IPS-18a (cell line): Measurements from ENCODE around the gene LRP4.

ENCODE experiments used
- H3K27ac ChIP-seq: one replicate; pipeline ENCODE4 v1.5.1; 2013; ENCODE audit warnings: low read length
- H3K27me3 ChIP-seq: one replicate; pipeline ENCODE4 v1.6.1; 2013; ENCODE audit warnings: mild to moderate bottlenecking, low read length; ENCODE audit not compliant: control insufficient read depth, insufficient read depth
- H3K36me3 ChIP-seq: one replicate; pipeline ENCODE4 v1.6.1; 2013; ENCODE audit warnings: low read depth, low read length; ENCODE audit not compliant: control insufficient read depth
- H3K4me1 ChIP-seq: one replicate; pipeline ENCODE4 v1.6.1; 2013; ENCODE audit warnings: low read depth, low read length; ENCODE audit not compliant: control insufficient read depth
- H3K4me3 ChIP-seq: one replicate; pipeline ENCODE4 v1.5.1; 2013; ENCODE audit warnings: low read length
- H3K9ac ChIP-seq: one replicate; pipeline ENCODE4 v1.6.1; 2013; ENCODE audit warnings: mild to moderate bottlenecking, low read length, moderate library complexity
- H3K9me3 ChIP-seq: one replicate; pipeline ENCODE4 v1.6.1; 2013; ENCODE audit warnings: low read depth, low read length; ENCODE audit not compliant: control insufficient read depth

The LRP4 gene

DNA sequence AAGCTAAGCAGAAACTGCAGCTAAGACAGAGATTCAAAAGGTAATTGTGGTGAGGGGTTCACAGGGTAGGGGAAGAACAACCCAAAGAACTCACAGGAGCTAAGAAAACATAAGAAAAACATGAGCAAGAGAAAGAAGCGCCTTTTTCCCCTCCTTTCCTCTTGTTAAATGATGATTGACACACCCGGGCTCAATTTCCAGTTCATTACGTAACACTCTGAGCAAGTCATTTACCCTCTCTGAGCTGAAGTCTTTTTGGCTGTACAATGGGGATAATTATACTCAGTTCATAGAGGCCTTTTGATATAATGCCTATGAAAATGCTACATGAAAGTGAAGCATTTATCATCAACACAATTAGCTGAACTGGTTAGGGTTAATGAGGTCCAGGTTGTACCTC is 17.2 kb downstream of the LRP4 start:
- Histone ChIP-seq H3K27ac (no peak overlapping the region), H3K9ac (no peak overlapping the region)

DNA sequence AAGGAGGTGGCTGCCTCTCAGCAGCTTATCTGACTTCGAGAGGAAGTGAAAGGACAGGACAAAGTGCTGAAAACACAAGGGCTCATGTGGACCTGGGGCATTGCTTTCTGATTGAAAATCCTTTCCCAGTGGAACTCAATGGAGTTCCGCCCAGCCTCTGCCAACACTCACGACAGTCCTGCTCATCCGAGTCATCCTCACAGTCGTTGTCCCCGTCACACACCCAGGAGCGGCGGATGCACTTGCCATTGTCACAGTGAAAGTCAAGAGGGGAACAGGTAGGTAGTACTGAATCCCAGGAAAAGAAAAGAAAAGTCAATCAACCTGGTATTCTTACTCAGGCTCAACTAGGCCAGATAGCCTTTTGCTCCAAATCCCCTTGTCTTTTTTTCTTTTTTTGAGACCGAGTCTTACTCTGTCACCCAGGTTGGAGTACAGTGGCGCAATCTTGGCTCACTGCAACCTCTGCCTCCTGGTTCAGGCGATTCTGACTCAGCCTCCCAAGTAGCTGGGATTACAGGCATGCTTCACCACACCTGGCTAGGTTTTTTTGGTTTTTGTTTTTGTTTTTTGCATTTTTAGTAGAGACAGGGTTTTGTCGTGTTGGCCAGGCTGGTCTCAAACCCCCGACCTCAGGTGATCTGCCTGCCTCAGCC is 18.1 kb downstream of the LRP4 start:
- H3K27ac ChIP-seq, result no peak overlapping the region
- no peaks in the 10 kb centered on the region for H3K27me3 ChIP-seq
- H3K4me1 ChIP-seq, result peaks cover 7% of the 10 kb centered on the region
- no peak overlapping the region for H3K4me3 ChIP-seq
- H3K9me3 ChIP-seq, result no peaks in the 10 kb centered on the region
- peaks cover 9% of the 10 kb centered on the region for H3K36me3 ChIP-seq
- H3K9ac ChIP-seq, result no peak overlapping the region

More for the DNA sequence above, 17.2 kb downstream of the LRP4 start:
- Histone ChIP-seq H3K36me3 (peaks cover 3% of the 10 kb centered on the region), H3K4me3 (no peak overlapping the region), H3K9me3 (no peaks in the 10 kb centered on the region), H3K4me1 (peaks cover 7% of the 10 kb centered on the region), H3K27me3 (no peaks in the 10 kb centered on the region)

DNA sequence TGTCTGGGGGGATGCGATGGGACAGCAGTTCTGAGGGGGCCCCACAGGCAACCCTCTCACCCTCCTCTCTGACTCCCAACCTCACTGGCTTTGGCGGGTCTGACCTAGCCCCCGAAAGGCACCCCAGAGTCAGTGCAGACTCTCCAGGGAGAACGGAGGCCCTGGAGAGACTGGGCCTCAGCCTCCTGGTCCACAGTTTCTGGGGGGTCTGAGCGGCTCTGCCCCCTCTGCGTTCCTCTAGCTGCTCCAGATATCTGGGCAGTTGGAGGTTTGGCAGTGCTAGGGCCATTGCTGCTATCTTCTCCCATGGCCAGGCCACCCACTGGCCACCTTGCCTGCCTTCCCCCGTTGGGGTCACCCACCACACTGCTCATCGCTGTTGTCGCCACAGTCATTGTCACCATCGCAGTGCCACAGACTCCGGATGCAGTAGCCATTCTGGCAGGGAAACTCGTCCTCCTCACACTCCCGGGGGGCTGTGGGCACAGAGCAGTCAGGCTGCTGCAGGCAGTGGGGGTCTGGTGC is 18.8 kb downstream of the LRP4 start:
- H3K36me3 ChIP-seq, result peaks cover 12% of the 10 kb centered on the region
- H3K4me3 ChIP-seq, result no peak overlapping the region

DNA sequence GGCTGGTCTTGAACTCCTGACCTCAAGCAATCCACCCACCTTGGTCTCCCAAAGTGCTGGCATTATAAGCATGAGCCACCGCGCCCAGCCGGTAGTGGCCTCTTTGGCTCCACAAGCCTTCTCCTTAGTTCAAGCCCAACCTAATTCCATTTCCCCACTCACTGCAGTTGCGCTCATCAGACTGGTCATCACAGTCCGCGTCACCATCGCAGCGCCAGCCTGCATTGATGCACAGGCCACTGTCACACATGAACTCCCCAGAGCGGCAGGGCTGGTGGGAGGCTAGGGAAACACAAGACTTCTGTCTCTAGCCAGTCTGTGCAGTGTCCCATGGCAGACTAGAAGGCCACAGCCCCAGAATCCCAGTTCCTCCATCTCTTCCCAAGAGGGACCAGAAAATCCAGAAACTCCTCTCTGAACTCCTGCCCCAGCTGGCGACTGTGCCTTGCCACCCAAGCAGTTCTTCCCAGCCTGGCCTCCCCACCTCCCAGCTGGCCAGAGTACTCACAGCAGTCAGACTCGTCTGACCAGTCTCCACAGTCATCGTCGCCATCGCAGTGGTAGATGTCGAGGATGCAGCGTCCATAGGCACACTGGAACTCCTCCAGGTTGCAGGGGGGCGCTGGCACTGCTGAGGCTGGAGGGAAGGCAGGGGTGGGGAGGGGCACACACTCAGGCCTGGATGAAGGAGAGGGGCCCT is 19.8 kb downstream of the LRP4 start:
- H3K36me3 ChIP-seq, result peaks cover 17% of the 10 kb centered on the region
- H3K4me3 ChIP-seq, result no peak overlapping the region
- no peaks in the 10 kb centered on the region for H3K27me3 ChIP-seq
- H3K9ac ChIP-seq, result no peak overlapping the region
- no peaks in the 10 kb centered on the region for H3K9me3 ChIP-seq
- no peak overlapping the region for H3K27ac ChIP-seq
- H3K4me1 ChIP-seq, result no peaks in the 10 kb centered on the region

More for the DNA sequence above, 18.8 kb downstream of the LRP4 start:
- H3K4me1 ChIP-seq, result peaks cover 6% of the 10 kb centered on the region
- H3K9me3 ChIP-seq, result no peaks in the 10 kb centered on the region
- H3K9ac ChIP-seq, result no peak overlapping the region
- no peaks in the 10 kb centered on the region for H3K27me3 ChIP-seq
- no peak overlapping the region for H3K27ac ChIP-seq

DNA sequence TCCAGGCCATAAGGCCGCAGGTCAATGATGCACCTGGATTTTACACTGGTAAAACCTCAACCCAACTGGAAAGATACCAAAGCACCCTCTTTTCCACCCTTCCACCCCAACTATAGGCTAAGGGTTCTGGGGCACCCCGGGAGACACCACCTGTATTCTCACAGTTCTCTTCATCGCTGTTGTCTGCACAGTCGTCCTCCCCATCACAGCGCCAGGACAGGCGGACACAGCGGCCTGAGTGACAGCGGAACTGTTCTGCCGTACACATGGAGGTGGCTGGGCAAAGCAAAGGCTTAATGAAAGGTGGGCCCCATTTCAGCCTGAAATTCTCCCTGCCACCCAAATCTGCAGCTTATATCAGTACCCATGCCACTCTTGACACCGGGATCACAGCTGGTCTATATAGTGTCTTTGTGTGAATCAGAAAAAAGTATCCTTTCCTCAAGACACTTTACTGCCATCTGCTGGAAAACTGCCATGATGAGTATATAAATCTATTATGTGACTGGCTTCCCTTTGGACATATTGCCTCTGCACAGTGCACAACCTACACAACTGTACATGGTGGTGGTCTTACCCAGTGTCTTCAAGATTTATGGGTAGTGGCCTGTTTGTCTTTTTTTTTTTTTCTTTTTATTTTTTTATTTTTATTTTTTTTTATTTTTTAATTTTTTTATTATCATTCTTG is 21.5 kb downstream of the LRP4 start:
- Histone ChIP-seq H3K4me1 (no peaks in the 10 kb centered on the region), H3K27me3 (no peaks in the 10 kb centered on the region), H3K9ac (no peak overlapping the region), H3K36me3 (peaks cover 29% of the 10 kb centered on the region), H3K4me3 (no peak overlapping the region), H3K9me3 (no peaks in the 10 kb centered on the region), H3K27ac (no peak overlapping the region)

DNA sequence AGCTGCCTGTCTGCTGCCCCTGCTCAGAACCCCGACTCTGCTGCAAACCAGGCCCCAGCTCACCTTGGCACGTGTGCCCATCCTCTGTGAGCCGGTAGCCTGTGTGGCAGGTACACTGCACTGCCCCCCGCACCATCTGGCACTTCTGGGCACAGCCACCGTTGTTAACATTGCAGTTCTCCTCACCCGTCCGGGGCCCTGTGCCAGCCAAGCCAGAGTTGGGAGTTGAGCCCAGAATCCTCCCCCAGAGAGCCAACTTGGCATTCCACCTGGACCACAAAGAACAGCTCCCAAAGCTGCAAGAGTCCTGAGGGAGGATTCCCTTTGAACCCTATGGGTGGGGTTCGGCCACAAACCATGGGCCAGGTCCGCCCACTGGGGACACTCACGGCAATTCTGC is 22.5 kb downstream of the LRP4 start:
- no peak overlapping the region for H3K4me3 ChIP-seq
- H3K9ac ChIP-seq, result no peak overlapping the region
- no peaks in the 10 kb centered on the region for H3K9me3 ChIP-seq
- H3K27ac ChIP-seq, result no peak overlapping the region
- H3K36me3 ChIP-seq, result peaks cover 29% of the 10 kb centered on the region
- H3K27me3 ChIP-seq, result no peaks in the 10 kb centered on the region
- H3K4me1 ChIP-seq, result no peaks in the 10 kb centered on the region

DNA sequence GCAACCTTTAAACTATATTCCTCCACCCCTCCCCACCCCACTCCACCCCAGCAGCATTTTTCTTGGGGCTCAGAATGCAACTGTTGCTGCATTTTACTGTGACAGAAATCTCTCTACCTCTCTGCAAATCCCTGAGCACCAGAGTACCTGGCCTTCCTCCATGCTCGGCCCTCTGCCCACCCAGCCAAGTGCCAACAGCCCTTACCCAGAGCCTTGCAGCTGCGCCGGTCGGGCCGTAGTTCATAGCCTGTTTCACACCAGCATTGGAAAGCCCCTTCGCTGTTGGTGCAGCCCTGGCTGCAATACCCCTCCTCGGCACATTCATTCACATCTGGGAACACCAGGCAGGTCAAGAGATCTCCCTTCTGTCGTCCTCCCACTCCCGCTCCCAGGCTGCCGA is 23.4 kb downstream of the LRP4 start:
- no peak overlapping the region for H3K9ac ChIP-seq
- H3K4me1 ChIP-seq, result no peaks in the 10 kb centered on the region
- no peak overlapping the region for H3K27ac ChIP-seq
- H3K9me3 ChIP-seq, result no peaks in the 10 kb centered on the region
- no peaks in the 10 kb centered on the region for H3K27me3 ChIP-seq
- no peak overlapping the region for H3K4me3 ChIP-seq
- peaks cover 29% of the 10 kb centered on the region for H3K36me3 ChIP-seq

DNA sequence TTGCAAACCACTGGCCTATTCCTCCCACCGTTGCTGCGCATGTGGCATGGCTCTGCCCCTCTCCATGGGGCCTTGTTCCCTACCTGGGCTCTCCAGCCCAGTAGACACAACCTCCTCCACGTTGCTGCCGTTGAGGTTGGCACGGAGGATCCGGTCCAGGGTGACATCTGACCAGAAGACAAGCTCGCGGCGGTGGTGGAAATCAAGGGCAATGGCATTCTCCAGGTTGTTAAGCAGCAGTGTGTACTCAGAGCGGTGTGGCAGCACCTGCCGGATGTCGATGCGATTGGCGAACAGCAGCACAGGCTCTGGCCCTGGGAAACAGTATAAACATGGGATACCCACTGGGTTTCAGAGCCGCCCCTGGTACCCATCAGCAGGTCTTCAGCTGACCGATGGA is 23.8 kb downstream of the LRP4 start:
- Histone ChIP-seq H3K27me3 (no peaks in the 10 kb centered on the region), H3K9ac (no peak overlapping the region), H3K36me3 (peaks cover 26% of the 10 kb centered on the region), H3K4me3 (no peak overlapping the region), H3K4me1 (no peaks in the 10 kb centered on the region), H3K27ac (no peak overlapping the region), H3K9me3 (no peaks in the 10 kb centered on the region)

DNA sequence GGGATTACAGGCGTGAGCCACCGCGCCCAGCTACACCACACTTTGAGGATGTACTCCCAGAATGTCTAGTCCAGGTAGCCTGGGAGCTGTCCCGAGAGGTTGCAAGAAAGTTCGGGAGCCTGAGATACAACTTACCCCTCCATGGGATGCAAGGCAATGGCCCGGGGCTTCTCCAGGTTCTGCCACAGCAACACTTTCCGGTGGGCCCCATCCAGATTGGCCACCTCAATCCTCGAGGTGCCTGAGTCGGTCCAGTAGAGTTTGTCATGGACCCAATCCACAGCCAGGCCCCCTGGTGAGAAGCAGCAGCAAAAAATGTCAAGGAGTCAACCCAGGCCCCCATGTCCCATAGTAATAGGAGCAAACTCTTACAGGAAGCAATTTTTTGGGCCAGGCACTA is 25.5 kb downstream of the LRP4 start:
- Histone ChIP-seq H3K36me3 (peaks cover 32% of the 10 kb centered on the region), H3K27ac (no peak overlapping the region)

DNA sequence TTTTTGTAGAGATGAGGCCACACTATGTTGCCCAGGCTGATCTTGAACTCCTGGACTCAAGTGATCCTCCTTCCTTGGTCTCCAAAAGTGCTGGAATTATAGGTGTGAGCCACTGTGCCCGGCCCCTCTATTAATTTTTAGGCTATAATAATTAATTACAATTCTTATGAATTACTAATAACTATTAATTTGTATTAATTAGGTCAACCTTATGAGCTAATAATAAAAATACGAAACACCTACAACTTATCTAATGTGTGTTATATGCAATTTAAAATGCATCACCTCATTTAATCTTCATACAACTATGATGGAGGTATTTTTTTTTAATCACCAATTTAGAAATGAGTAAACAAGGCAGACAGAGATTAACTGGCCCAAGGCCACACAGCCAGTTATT is 26.2 kb downstream of the LRP4 start:
- Histone ChIP-seq H3K9ac (no peak overlapping the region), H3K4me1 (no peaks in the 10 kb centered on the region), H3K27ac (no peak overlapping the region), H3K36me3 (peaks cover 32% of the 10 kb centered on the region), H3K9me3 (no peaks in the 10 kb centered on the region), H3K4me3 (no peak overlapping the region), H3K27me3 (no peaks in the 10 kb centered on the region)

More for the DNA sequence above, 25.5 kb downstream of the LRP4 start:
- Histone ChIP-seq H3K9me3 (no peaks in the 10 kb centered on the region), H3K9ac (no peak overlapping the region), H3K4me1 (no peaks in the 10 kb centered on the region), H3K27me3 (no peaks in the 10 kb centered on the region), H3K4me3 (no peak overlapping the region)

DNA sequence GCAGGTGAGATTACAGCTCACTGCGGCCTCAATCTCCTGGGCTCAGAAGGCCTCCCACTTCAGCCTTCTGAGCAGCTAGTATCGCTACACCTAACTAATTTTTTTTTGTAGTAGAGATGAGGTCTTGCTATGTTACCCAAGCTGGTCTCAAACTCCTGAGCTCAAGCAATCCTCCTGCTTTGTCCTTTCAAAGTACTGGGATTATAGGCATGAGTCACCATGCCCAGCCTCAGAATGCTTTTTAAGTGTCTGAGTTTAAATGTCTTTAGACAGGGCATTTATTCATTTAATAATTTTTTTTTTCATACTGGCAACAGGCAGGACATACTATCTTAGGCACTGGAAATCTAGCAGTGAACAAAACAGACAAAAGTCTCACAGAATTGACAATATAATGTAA is 27.7 kb downstream of the LRP4 start:
- Histone ChIP-seq H3K27ac (no peak overlapping the region), H3K36me3 (peaks cover 40% of the 10 kb centered on the region)

More for the DNA sequence above, 27.7 kb downstream of the LRP4 start:
- no peaks in the 10 kb centered on the region for H3K4me1 ChIP-seq
- H3K4me3 ChIP-seq, result no peak overlapping the region
- H3K9ac ChIP-seq, result no peak overlapping the region
- no peaks in the 10 kb centered on the region for H3K27me3 ChIP-seq
- H3K9me3 ChIP-seq, result no peaks in the 10 kb centered on the region
